HepG2 (cell line): ENCODE measurements around the gene TTPAL. TPM values are rescaled to one million over a fixed set of nuclear protein-coding genes. Genes with fewer than 3 reads are reported as not detected.

ENCODE experiments used
- ATM ChIP-seq: fragments of 450-650 bp; IDR thresholded peaks from 2 replicates; pipeline ENCODE4 v1.7.1; 2017; ENCODE audit warnings: mild to moderate bottlenecking, borderline replicate concordance
- CBX5 ChIP-seq: sonication (generic); formaldehyde crosslinking; IDR thresholded peaks from 2 replicates; pipeline ENCODE4 v1.4.0; 2020; ENCODE audit warnings: missing genetic modification reagents, borderline replicate concordance
- CCDC6 ChIP-seq: sonication (generic); formaldehyde crosslinking; IDR thresholded peaks from 2 replicates; pipeline ENCODE4 v1.8.1; 2022; ENCODE audit warnings: mild to moderate bottlenecking, missing genetic modification reagents, moderate library complexity
- MYC ChIP-seq: sonication (generic); formaldehyde crosslinking; IDR thresholded peaks from 2 replicates; pipeline ENCODE4 v1.9.0; 2021; ENCODE audit warnings: missing genetic modification reagents, borderline replicate concordance
- NFIC ChIP-seq: IDR thresholded peaks from 2 replicates; pipeline ENCODE4 v1.6.1; 2012; ENCODE audit warnings: mild to moderate bottlenecking, low read length, inconsistent platforms
- PHB2 ChIP-seq: fragments of 450-650 bp; IDR thresholded peaks from 2 replicates; pipeline ENCODE4 v1.6.1; 2018; ENCODE audit not compliant: partially characterized antibody
- SKI ChIP-seq: fragments of 450-650 bp; IDR thresholded peaks from one replicate; pipeline ENCODE4 v1.6.1; 2018; ENCODE audit warnings: mild to moderate bottlenecking; ENCODE audit not compliant: partially characterized antibody
- WIZ ChIP-seq: sonication (generic); formaldehyde crosslinking; IDR thresholded peaks from 2 replicates; pipeline ENCODE4 v1.5.1; 2020; ENCODE audit warnings: mild to moderate bottlenecking, missing genetic modification reagents
- ZMAT3 ChIP-seq: sonication (generic); formaldehyde crosslinking; conservative IDR thresholded peaks from 2 replicates; pipeline ENCODE4 v1.7.0; 2021; ENCODE audit warnings: missing genetic modification reagents
- ZNF30 ChIP-seq: sonication (generic); formaldehyde crosslinking; IDR thresholded peaks from 2 replicates; pipeline ENCODE4 v1.5.0; 2020; ENCODE audit warnings: mild to moderate bottlenecking, missing genetic modification reagents
- ZNF598 ChIP-seq: sonication (generic); formaldehyde crosslinking; IDR thresholded peaks from 2 replicates; pipeline ENCODE4 v1.5.1; 2020; ENCODE audit warnings: mild to moderate bottlenecking, missing genetic modification reagents, borderline replicate concordance
- ZNF678 ChIP-seq: sonication (generic); formaldehyde crosslinking; IDR thresholded peaks from 2 replicates; pipeline ENCODE4 v1.4.0; 2020; ENCODE audit warnings: mild to moderate bottlenecking, missing genetic modification reagents
- ZSCAN22 ChIP-seq: sonication (generic); formaldehyde crosslinking; IDR thresholded peaks from 2 replicates; pipeline ENCODE4 v1.4.0; 2020; ENCODE audit warnings: mild to moderate bottlenecking, missing genetic modification reagents
- ZSCAN31 ChIP-seq: sonication (generic); formaldehyde crosslinking; IDR thresholded peaks from 2 replicates; pipeline ENCODE4 v1.5.0; 2020; ENCODE audit warnings: low read depth, mild to moderate bottlenecking, missing genetic modification reagents
- polyA plus RNA-seq, 8 experiments: library from polyadenylated mRNA; depleted of rRNA in 3 of 8; stranded (reverse) in 7 of 8; unstranded in 1 of 8; fragments of >200 nt; fragmentation: Illumina TruSeq in 4 of 8; extraction: Trizol in 4 of 8; gene quantifications; 2 replicates each; pipeline versions ENCODE4 v1.2.1 to v1.2.3, GENCODE V29; 2011 to 2016; ENCODE audit warnings: low read depth in 4 of 8, missing spikeins in 1 of 8, mixed read lengths in 1 of 8; ENCODE audit not compliant: insufficient read depth in 1 of 8
- total RNA-seq, 5 experiments: library from RNA; depleted of rRNA; stranded (reverse); fragments of >200 nt; fragmentation: Illumina TruSeq; extraction: Trizol; gene quantifications; 2 replicates each; pipeline ENCODE4 v1.2.3, GENCODE V29; 2016; ENCODE audit warnings: low read depth in 1 of 5
- TF ChIP-seq, protein P1 (sequence below): sonication (generic); formaldehyde crosslinking; IDR thresholded peaks from 2 replicates; pipeline ENCODE4 v1.4.0; 2020; ENCODE audit warnings: mild to moderate bottlenecking, missing genetic modification reagents
- TF ChIP-seq, protein P2 (sequence below): sonication (generic); formaldehyde crosslinking; IDR thresholded peaks from 2 replicates; pipeline ENCODE4 v1.5.0; 2020; ENCODE audit warnings: mild to moderate bottlenecking, missing genetic modification reagents, borderline replicate concordance
- TF ChIP-seq, protein P3 (sequence below): sonication (generic); formaldehyde crosslinking; IDR thresholded peaks from 2 replicates; pipeline ENCODE4 v1.4.0; 2020; ENCODE audit warnings: missing genetic modification reagents
- TF ChIP-seq, protein P4 (sequence below): sonication (generic); formaldehyde crosslinking; IDR thresholded peaks from 2 replicates; pipeline ENCODE4 v1.5.0; 2020; ENCODE audit warnings: missing genetic modification reagents
- TF ChIP-seq, protein P5 (sequence below): sonication (generic); formaldehyde crosslinking; conservative IDR thresholded peaks from 2 replicates; pipeline ENCODE4 v1.8.0; 2022; ENCODE audit warnings: missing genetic modification reagents
- TF ChIP-seq, protein P6 (sequence below): sonication (generic); formaldehyde crosslinking; IDR thresholded peaks from 2 replicates; pipeline ENCODE4 v1.5.0; 2020; ENCODE audit warnings: mild to moderate bottlenecking, missing genetic modification reagents

TTPAL gene
- total and polyA plus RNA-seq, 2 of the 13 experiments (the other 11 are each of a cell fraction or from before 2014, with no cell fraction given), result 4.3 to 18.8 TPM

DNA sequence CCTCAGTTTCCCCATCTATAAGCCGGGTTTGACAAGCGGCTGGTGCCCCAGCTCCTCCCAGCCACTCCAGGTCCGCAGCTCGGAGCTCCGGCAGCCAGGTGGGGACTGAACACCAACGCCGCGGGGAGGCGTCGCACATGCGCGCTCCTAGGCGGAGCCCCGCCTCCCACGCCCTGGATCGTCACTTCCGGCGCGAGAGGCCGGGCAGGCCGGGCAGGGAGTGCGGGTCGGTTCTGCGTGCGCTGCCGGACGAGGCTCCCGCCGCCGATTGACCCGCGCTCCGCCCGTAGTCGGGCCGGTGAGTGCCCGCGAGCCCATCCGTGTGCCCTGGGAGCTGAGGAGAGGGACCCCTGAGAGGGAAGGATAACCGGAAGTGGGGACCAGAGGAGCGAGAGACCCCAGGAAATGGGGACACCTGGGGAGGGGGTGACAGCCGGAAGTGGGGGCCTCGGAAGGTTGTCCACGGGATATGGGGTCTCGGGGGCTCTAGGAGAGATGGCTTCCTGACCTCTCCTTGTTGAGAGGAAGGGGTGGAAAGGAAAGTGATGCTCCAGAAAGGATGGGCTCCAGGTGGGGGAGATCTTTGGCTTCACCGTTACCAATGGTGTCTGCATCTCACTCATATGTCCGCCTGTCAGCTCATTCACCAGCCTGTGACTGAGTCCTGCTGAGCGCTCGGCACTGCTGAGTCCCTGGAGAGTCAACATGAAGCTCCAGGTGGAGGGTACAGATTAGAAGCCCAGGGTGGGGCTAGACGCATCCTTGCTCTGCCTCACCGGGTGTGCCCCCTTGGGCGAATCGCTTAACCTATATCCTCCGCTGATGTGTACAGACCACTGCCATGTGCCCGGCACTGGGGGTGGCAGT lies at the start of gene TTPAL (continued):
- TF ChIP-seq SKI (peak; percentile 62), ZNF30 (no peak), ZMAT3 (peak; percentile 99), ZNF678 (peak; percentile 89), ZNF598 (peak; percentile 100), ZSCAN31 (CRISPR knock-in tag) (peak; percentile 97), MYC (CRISPR knock-in tag) (peak; percentile 98), CCDC6 (CRISPR knock-in tag) (peak; percentile 84; the same call in 1 of the 2 replicates), CBX5 (CRISPR knock-in tag) (0 out of 2 replicates have a peak, but pooled peaks have one; percentile 70), ZSCAN22 (CRISPR knock-in tag) (0 out of 2 replicates have a peak, but pooled peaks have one; percentile 20), NFIC (no peak), PHB2 (no peak), ATM (no peak), WIZ (CRISPR knock-in tag) (peak; percentile 98)
- TF ChIP-seq, protein P1, sequence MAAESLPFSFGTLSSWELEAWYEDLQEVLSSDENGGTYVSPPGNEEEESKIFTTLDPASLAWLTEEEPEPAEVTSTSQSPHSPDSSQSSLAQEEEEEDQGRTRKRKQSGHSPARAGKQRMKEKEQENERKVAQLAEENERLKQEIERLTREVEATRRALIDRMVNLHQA (CRISPR knock-in tag), result no peak
- TF ChIP-seq, protein P2, sequence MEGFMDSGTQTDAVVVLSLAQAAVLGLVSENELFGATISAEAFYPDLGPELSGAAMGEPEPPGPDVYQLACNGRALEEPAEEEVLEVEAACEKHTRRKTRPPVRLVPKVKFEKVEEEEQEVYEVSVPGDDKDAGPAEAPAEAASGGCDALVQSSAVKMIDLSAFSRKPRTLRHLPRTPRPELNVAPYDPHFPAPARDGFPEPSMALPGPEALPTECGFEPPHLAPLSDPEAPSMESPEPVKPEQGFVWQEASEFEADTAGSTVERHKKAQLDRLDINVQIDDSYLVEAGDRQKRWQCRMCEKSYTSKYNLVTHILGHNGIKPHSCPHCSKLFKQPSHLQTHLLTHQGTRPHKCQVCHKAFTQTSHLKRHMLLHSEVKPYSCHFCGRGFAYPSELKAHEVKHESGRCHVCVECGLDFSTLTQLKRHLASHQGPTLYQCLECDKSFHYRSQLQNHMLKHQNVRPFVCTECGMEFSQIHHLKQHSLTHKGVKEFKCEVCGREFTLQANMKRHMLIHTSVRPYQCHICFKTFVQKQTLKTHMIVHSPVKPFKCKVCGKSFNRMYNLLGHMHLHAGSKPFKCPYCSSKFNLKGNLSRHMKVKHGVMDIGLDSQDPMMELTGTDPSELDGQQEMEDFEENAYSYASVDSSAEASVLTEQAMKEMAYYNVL (CRISPR knock-in tag), result peak; percentile 85; the same call in 1 of the 2 replicates
- TF ChIP-seq, protein P3, sequence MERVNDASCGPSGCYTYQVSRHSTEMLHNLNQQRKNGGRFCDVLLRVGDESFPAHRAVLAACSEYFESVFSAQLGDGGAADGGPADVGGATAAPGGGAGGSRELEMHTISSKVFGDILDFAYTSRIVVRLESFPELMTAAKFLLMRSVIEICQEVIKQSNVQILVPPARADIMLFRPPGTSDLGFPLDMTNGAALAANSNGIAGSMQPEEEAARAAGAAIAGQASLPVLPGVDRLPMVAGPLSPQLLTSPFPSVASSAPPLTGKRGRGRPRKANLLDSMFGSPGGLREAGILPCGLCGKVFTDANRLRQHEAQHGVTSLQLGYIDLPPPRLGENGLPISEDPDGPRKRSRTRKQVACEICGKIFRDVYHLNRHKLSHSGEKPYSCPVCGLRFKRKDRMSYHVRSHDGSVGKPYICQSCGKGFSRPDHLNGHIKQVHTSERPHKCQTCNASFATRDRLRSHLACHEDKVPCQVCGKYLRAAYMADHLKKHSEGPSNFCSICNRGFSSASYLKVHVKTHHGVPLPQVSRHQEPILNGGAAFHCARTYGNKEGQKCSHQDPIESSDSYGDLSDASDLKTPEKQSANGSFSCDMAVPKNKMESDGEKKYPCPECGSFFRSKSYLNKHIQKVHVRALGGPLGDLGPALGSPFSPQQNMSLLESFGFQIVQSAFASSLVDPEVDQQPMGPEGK (CRISPR knock-in tag), result peak; percentile 88
- TF ChIP-seq, protein P4, sequence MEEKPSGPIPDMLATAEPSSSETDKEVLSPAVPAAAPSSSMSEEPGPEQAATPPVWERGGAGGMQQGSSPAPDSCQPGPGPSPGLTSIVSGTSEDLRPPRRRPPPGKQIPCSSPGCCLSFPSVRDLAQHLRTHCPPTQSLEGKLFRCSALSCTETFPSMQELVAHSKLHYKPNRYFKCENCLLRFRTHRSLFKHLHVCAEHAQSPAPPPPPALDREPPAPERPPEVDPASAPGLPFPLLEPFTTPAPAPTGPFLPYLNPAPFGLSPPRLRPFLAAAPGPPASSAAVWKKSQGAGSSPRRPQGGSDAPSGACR, result peak; percentile 95; the same call in 1 of the 2 replicates
- TF ChIP-seq, protein P5, sequence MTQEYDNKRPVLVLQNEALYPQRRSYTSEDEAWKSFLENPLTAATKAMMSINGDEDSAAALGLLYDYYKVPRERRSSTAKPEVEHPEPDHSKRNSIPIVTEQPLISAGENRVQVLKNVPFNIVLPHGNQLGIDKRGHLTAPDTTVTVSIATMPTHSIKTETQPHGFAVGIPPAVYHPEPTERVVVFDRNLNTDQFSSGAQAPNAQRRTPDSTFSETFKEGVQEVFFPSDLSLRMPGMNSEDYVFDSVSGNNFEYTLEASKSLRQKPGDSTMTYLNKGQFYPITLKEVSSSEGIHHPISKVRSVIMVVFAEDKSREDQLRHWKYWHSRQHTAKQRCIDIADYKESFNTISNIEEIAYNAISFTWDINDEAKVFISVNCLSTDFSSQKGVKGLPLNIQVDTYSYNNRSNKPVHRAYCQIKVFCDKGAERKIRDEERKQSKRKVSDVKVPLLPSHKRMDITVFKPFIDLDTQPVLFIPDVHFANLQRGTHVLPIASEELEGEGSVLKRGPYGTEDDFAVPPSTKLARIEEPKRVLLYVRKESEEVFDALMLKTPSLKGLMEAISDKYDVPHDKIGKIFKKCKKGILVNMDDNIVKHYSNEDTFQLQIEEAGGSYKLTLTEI (CRISPR knock-in tag), result no peak
- TF ChIP-seq, protein P6, sequence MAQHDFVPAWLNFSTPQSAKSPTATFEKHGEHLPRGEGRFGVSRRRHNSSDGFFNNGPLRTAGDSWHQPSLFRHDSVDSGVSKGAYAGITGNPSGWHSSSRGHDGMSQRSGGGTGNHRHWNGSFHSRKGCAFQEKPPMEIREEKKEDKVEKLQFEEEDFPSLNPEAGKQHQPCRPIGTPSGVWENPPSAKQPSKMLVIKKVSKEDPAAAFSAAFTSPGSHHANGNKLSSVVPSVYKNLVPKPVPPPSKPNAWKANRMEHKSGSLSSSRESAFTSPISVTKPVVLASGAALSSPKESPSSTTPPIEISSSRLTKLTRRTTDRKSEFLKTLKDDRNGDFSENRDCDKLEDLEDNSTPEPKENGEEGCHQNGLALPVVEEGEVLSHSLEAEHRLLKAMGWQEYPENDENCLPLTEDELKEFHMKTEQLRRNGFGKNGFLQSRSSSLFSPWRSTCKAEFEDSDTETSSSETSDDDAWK, result no peak
